ENCODE measurements around the gene NFIL3. TPM values are rescaled to one million over a fixed set of nuclear protein-coding genes. Genes with fewer than 3 reads are reported as not detected.
A peak's percentile ranks its signal among the peaks of the same experiment; 100 is the strongest.

Gene NFIL3
- total RNA-seq, 2 donors from 2014 or later = 48.8 to 120 TPM

DNA sequence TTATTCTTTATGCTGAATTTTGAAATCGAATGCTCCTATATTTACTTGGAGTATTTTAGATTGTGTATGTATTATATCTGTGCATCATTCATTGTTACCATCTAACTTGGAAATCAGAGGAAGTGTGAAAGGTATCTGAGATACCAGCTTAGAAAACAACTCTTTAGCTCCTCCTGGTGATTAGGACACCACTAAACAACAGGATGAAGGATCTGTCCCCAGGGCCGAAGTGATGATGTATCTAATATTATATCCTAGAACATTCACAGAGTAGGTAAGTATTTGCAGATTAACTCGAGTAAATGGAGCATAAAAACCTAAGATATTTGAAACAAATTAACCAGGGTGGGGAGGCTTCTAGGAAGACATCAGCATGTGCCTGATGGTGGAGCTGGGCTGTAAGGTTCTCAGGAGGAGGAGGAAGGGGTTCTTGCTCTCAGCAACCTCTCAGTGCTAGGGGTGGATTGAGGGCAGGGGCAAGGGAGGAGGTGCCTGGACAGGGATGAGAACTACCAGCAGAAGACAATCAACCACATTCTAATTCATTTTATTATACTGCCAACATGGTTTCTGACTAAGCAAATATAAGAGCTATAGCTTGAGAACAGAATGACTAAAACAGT is 2.6 kb upstream of the NFIL3 start:
- ATAC-seq = no peak
- H3K36me3 Mint-ChIP-seq = peaks cover 23 to 30% of the 10 kb centered on the region in 2 donors
- H3K27ac Mint-ChIP-seq = peak overlapping the region in 1 of 2 donors; percentile 97
- no peaks in the 10 kb centered on the region for H3K9me3 Mint-ChIP-seq
- DNase-seq (ENCODE audit: low spot score in 2 of 2) = no peak

DNA sequence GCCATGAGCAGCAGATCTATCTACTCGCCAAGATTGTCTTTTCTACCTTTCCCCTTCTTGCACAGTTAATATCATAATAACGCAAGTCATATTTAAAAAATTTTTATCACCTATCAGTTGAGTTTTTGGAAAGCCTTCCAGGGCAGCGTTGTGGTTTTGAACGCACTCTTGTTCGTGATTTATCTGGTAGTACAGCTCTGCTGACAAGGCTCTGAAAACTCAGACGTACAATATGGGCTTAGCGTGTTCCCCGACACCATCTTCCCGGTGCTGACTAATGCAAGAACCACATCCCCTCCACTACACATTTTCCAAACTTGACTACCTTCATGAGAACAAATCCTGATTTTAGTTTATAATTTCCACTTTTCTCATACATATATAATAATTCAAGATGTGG is 1.6 kb upstream of the NFIL3 start:
- no peaks in the 10 kb centered on the region for H3K9me3 Mint-ChIP-seq
- peak overlapping the region; percentile 97 to 99 for H3K27ac Mint-ChIP-seq
- ATAC-seq (peak in 1 of 2 donors; percentile 35), DNase-seq (ENCODE audit: low spot score in 2 of 2) (no peak)
- H3K36me3 Mint-ChIP-seq = peaks cover 28 to 36% of the 10 kb centered on the region in 2 donors

DNA sequence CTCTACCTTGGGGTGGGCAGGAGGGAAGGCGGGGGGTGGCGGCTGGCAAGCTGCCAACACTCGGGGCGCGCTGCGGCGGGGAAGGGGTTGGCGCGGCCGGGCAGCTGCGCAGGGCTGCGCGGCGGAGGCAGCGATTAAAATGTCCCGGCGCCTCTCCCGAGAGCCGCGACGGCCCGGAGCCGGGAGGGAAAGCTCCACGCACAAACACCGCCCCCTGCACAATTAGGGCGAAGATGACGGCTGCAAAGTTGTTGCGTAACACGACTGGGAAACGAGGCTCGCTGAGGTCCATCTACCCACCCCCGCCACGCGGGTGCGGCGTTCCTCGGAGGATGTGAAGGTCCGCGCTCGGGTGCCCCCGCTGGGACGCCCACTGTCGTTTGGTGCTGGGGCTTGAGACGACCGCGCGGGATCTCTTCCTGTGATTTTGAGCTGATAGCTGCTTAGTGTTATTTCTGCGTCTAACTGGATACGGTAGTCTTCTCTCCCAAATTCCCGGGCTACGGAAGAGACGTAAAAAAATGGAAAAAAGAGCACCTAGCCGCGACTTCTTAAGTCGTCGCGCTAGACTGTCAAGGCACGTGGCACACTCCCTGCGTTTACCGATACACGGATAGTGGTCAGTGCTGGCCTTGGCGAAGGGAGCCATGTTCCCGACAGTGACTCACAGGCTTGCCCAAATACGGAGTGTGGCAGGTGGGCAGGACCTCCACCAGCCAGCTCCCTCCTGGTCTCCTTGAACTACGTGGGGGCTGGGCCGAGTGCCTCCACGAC is 958 bp upstream of the NFIL3 start:
- Mint-ChIP-seq H3K9me3 (no peaks in the 10 kb centered on the region), H3K36me3 (peaks cover 30 to 38% of the 10 kb centered on the region in 2 donors), H3K27ac (peak overlapping the region; percentile 97 to 99)
- ATAC-seq = peak; percentile 38 to 54
- DNase-seq (ENCODE audit: low spot score in 2 of 2) = peak; percentile 64 to 74

DNA sequence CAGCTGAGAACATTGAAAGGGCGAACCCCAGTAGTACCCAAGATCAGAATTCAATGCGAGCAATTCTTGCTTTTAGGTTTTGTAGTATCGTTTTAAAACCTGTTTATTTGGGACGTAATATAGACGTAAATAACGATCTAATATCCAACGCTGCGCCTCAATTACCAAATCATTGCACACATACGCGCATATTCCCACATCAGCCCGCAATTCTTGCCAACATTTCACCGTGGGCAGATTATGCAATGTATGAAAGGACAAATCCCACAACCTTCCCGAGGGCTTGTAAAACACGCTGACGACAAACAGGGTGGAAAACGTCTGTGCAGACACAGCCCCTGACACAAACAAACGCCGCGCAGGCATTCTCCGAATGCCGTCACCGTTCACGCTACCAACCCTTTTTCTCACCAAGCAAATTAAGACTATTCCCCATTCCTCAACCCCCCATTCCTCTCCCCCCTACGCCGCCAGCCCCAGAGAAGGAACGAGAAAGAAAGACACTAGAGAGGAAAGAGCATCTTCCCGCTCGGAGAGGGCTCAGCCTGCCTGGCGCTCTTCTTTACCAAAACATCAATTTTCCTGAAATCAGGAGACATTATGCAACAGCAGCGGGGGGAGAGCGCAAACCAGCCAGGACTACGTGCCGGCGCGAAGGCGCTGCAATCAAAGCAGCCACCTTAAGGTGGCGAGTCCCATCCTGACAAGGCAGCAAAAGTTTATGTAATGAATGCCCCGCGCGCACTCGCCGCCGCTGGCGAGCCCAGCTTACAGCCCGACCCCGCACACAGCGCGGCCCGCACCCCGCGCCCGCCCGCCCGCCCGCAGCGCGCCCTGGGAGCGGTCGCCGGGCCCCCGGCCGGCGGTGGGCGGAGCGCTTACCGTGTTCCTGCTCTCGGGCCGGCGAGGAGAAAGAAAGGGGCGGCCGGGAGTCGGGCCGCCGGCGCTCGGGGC is 597 bp downstream of the NFIL3 start:
- peak; percentile 17 to 29 for ATAC-seq

DNA sequence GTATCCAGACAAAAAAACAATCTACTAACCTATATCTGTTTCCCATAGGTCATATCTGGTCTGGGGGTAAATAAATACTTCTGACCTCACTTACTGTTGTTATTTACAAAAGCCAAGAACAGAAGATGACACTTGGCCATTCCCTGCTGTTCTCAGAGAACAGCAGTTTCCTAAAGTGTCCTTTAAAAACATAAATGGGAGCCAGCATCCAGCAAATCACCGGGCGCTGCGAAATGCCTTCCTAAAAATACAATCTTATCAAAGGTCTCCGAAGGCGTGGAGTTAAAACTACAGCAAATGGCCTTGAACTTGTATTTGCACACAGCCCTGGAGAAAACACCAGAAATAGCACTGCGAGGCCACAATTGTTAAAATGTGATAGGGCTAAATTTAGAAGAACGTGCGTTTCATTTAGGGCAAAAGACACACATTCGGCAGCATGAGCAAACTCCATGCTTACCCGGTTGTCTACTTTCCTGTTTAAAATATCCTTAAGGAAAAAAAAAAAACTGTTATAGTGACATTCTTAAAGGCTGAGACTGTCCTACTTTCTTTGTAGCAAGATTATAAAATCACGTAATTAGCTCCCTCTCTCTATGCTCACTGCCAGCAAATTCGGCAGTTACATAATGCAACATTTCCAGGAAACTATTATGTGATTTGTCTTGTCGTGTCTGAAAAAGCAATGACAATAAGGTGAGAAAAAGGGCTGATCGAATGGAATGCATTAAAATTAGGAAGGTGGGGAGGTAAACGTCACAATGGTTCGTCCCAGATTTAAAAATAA is 1.5 kb downstream of the NFIL3 start:
- DNase-seq (ENCODE audit: low spot score in 2 of 2) = no peak
- H3K9me3 Mint-ChIP-seq = no peaks in the 10 kb centered on the region
- peak overlapping the region; percentile 91 to 98 for H3K27ac Mint-ChIP-seq
- peaks cover 30 to 38% of the 10 kb centered on the region in 2 donors for H3K36me3 Mint-ChIP-seq
- ATAC-seq = no peak

More for the DNA sequence above, 597 bp downstream of the NFIL3 start:
- Mint-ChIP-seq H3K27ac (peak overlapping the region; percentile 91 to 98), H3K9me3 (no peaks in the 10 kb centered on the region), H3K36me3 (peaks cover 30 to 38% of the 10 kb centered on the region in 2 donors)
- DNase-seq (ENCODE audit: low spot score in 2 of 2) = peak; percentile 59 to 63

DNA sequence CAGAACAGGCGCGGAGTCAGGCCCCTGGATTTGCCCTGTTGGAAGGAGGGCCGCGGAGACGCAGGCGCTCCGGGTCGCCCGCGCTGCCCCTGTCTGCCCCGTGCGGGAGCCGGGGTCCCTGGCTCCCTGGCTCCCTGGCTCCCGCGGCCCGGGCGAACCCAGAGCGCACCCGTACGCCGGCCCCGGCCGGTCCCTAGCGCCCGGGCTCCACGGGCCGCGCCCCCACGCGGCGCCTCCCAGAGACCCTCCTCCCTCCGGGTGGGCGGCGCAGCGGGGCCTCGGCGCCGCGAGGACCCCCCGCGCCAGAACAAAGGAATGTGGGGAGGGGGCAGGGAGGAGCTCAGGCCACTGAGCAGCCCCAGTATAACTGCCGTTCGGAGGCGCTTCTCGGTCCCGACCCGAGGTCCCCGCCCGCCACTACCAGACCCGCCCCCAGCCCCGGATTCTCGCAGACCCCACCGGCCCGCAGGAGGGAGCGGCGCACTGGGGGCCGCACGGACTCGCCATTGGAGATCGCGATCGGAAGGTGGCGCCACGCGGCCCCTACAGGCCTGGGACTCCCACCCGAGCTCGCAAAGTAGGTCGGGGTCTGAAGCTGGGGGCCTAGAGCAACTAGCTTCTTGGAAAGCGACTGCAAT is 2.4 kb downstream of the NFIL3 start:
- DNase-seq (ENCODE audit: low spot score in 2 of 2) (no peak), ATAC-seq (no peak)
- Mint-ChIP-seq H3K27ac (peak overlapping the region; percentile 92 to 98), H3K9me3 (no peaks in the 10 kb centered on the region), H3K36me3 (peaks cover 30 to 38% of the 10 kb centered on the region in 2 donors)

DNA sequence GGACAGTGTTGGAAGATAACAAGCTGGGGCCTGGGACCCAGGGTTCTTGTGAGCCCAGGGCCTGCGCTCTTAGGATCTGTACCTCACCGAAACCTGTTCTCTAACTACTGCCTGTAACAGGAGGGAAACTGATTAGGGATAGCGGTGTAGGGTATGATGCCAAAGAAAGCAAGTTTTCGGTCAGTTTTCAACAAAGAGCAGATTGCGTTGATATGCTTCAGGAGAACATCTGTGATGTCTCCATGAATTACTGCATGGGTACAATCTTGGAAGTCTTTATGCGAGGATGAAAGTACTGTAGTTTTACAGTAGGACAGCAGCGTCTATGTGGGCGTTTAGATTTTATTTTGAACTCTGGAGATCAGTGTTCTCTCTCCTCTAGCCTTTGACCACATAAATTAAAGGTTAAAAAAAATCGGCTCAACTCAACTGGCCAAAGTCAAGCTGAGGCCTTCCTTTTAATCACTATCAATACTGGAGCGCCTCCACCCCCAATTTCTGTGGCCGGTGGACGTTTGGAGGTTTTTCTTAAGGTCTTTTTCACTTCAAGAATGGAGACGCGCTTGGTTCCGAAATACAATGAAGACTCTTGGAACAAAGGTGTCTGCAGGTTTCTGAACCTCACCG is 3.0 kb downstream of the NFIL3 start:
- no peaks in the 10 kb centered on the region for H3K9me3 Mint-ChIP-seq
- peak overlapping the region; percentile 89 to 92 for H3K27ac Mint-ChIP-seq

DNA sequence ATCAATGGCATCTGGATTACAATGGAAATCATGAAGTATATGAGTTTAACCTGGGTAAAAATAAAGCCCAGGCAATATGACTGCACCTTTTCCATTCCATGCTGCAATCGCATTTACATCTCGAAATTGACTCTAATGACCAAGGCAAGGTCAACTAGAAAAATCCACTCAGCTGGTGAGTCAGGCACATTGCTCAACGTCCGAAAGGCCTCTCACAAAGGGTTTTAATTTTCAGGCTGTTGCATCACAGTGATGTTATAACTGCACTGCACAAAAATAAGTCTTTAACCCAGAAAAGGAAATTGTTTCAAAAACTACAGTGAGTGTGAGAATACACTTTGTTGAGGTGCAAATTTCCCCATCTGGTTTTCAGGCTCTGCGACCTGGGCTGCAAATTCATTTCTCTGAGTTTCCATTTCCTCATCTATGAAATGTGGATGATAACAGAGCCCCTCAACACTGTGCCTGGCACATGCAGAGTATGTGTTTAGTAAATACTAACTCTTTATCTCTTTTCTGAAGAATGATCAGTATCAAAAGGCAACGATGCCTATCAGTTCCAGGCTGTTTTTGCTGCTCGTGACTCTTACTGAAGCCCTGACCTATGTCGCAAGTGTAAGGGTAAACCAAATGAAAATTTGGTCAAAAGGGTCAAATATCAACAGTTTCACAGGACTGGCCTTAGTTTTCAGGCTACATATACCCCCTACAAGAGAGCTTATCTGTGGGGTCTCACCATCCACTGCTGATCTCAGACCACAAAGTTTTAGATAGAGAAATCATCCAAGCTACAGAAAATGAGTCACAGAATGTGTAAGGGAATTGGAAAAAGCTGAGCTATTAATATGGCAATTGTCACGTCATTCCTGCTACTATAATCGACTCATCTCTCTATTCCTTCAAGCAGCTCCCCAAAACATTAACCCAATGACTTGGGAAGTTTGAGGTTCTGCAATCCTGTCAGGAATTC is 4.1 kb downstream of the NFIL3 start:
- no peaks in the 10 kb centered on the region for H3K9me3 Mint-ChIP-seq
- peaks cover 28 to 32% of the 10 kb centered on the region in 2 donors for H3K36me3 Mint-ChIP-seq
- H3K27ac Mint-ChIP-seq = peak overlapping the region; percentile 32 to 89
- ATAC-seq = peak; percentile 27 to 37
- DNase-seq (ENCODE audit: low spot score in 2 of 2) = no peak

More for the DNA sequence above, 3.0 kb downstream of the NFIL3 start:
- DNase-seq (ENCODE audit: low spot score in 2 of 2) (no peak), ATAC-seq (no peak)
- peaks cover 30 to 38% of the 10 kb centered on the region in 2 donors for H3K36me3 Mint-ChIP-seq

DNA sequence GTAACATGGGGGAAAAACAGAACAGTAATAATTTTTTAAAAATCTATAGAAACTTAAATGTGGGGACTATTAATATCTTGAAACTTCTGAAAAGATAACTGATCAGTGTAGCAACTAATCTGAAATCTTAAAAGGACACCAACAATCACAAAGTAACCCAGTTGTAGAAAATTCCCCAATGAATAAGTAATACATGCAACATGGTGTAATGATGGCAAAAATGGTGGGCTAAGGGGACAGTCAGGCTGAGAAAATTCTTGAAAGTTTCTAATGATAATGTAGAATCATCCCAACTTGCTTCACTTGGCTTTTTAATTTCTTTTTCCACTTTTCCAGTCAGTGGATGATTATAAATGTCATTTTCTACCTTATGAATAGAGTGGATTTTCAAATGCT is 5.4 kb downstream of the NFIL3 start:
- Mint-ChIP-seq H3K36me3 (peaks cover 26 to 41% of the 10 kb centered on the region in 2 donors), H3K27ac (peak overlapping the region; percentile 13 to 89), H3K9me3 (no peaks in the 10 kb centered on the region)
- DNase-seq (ENCODE audit: low spot score in 2 of 2) = no peak
- ATAC-seq = no peak

DNA sequence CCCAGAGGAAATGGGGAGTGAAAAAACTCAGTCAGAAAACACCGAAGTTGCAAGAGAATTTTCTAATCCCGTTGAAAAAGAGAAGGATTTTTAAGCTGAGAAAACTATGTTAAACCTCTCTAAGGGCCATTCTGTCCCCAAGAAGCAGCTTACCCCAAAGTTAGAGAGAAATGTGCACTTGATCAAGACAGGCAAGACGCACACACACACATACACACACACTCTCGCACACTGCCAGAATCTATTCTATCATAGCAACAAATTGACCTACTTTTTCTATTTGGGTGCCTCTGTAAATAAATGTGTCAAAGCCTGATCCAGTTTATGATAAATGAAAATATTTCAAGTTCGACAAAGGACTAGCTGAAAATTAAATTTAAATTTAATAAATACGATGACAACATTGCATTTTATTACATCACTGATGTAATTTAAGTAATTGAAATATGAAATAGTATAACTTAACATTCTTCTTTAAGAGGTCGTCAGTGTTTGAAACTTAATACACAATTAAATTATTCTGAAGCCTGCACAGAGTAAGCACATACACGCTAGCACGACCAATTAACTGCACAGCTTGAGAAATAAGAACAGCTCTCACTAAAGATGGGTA is 5.9 kb downstream of the NFIL3 start:
- Mint-ChIP-seq H3K36me3 (peaks cover 21 to 36% of the 10 kb centered on the region in 2 donors), H3K9me3 (no peaks in the 10 kb centered on the region), H3K27ac (peak overlapping the region in 1 of 2 donors; percentile 41)
- ATAC-seq (no peak), DNase-seq (ENCODE audit: low spot score in 2 of 2) (no peak)

DNA sequence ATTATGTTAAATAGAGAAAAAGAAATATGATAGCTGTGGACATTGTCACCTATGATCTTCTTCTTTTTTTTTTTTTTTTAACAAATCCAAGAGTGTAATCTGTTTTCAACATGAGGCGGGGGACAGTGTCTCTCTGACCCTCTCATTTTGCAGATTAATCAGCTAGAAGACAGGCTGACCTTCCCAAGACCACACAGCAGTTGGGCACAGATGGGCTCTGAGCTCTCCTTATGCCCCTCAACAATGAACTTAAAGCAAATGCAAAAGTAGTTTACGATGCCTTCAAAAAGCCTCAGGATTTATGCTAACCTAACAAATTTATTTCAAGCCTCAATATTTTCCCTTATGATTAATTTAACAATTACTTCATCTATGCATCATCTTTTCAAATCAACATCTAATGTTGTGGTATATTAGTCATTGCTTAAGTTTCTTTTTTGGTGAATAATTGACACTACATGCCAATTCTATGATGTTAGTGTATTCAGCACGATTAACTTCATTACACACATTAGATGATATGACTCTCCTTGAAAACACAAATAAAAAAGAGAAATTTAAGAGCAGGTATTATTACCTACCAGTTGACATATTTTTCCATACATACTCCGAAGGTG is 7.4 kb downstream of the NFIL3 start:
- ATAC-seq = peak; percentile 13 to 48

DNA sequence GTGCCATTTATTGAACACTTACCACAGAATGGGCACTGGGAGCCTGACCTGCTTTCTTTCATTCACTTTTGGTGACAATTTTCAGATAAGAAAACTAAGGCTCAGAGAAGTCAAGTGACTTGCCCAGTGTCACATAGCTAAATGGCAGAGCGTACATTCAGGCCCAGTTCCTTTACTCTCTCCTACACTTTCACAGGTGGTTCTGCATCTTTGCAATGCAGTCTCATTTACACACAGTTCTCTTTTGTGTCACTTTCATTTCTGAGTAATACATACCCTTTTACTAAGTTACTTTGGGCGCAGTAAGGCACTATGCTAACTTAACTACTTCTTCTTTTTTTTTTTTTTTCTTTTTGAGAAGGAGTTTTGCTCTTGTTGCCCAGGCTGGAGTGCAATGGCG is 8.3 kb downstream of the NFIL3 start:
- ATAC-seq = peak; percentile 75 to 92
- Mint-ChIP-seq H3K36me3 (peaks cover 15 to 29% of the 10 kb centered on the region in 2 donors), H3K27ac (peak overlapping the region; percentile 80 to 98), H3K9me3 (no peaks in the 10 kb centered on the region)
- peak in 1 of 2 donors; percentile 37 for DNase-seq (ENCODE audit: low spot score in 2 of 2)

More for the DNA sequence above, 7.4 kb downstream of the NFIL3 start:
- H3K27ac Mint-ChIP-seq = peak overlapping the region; percentile 80 to 98
- DNase-seq (ENCODE audit: low spot score in 2 of 2) = no peak
- H3K9me3 Mint-ChIP-seq = no peaks in the 10 kb centered on the region
- H3K36me3 Mint-ChIP-seq = peaks cover 12 to 26% of the 10 kb centered on the region in 2 donors

DNA sequence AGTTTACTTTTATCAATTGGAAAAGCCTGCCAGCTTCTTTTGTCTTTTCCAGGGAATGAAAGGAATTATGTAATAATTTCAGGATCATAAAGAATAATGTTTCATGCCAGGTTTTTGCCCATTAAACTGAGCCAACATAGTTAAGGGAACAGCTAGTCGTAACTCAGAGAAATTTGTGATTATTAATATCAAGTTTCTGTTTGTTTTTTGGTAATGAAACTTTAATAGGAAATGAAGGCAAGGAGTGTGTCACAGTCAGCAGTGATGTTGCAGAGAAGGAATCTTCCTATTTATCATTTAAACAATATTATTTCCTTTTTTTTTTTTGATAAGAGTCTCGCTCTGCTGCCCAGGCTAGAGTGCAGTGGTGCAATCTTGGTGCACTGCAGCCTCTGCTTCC is 10.7 kb downstream of the NFIL3 start:
- peaks cover 26 to 39% of the 10 kb centered on the region in 2 donors for H3K36me3 Mint-ChIP-seq
- ATAC-seq (no peak), DNase-seq (ENCODE audit: low spot score in 2 of 2) (no peak)
- H3K9me3 Mint-ChIP-seq = no peaks in the 10 kb centered on the region
- H3K27ac Mint-ChIP-seq = no peak overlapping the region
